Panc1 (cell line): Measurements from ENCODE around the gene AP3S2. TPM values are rescaled to one million over a fixed set of nuclear protein-coding genes. Genes with fewer than 3 reads are reported as not detected.

ENCODE experiments used
- ATAC-seq: fragments of 200-7000 bp; cut with Tn5 transposase; 2 replicates; pipeline ENCODE4 v1.9.1; 2020; ENCODE audit warnings: mild to moderate bottlenecking, moderate library complexity
- BruUV-seq: library from RNA; stranded (reverse); fragments of 400-500 nt; replicated peaks from 2 replicates; lab custom pipeline; 2021; lab: Mats Ljungman, UMichigan
- CTCF ChIA-PET: fragments of 300-600 bp; sonication (Branson Sonifier 250); formaldehyde crosslinking; loops from one replicate; lab custom pipeline; 2022; ENCODE audit warnings: antibody characterized with exemption; lab: Charles Lee
- POLR2A ChIA-PET: fragments of 300-600 bp; sonication (Branson Sonifier 250); formaldehyde crosslinking; loops from one replicate; lab custom pipeline; 2022; ENCODE audit warnings: antibody characterized with exemption; lab: Charles Lee
- DNase-seq: peaks from one replicate; pipeline ENCODE4 v3.0.0-alpha.2; 2010; ENCODE audit warnings: low read depth, low spot score
- H3K27ac ChIP-seq: 2 replicates; pipeline ENCODE4 v1.5.1; 2011; ENCODE audit warnings: mild to moderate bottlenecking, low read length, inconsistent platforms
- H3K27me3 ChIP-seq: fragments of 200-500 bp; sonication (Bioruptor generic); 2 replicates; pipeline ENCODE4 v1.6.0; 2014; ENCODE audit warnings: low read length, inconsistent platforms; ENCODE audit not compliant: control insufficient read depth, insufficient read depth
- H3K36me3 ChIP-seq: fragments of 200-500 bp; sonication (Bioruptor generic); 2 replicates; pipeline ENCODE4 v1.5.1; 2014; ENCODE audit warnings: inconsistent platforms, mild to moderate bottlenecking, low read length, moderate library complexity; ENCODE audit not compliant: control insufficient read depth, insufficient read depth
- H3K4me1 ChIP-seq: 2 replicates; pipeline ENCODE4 v1.5.1; 2011; ENCODE audit warnings: inconsistent platforms, mild to moderate bottlenecking, low read length, moderate library complexity; ENCODE audit not compliant: control insufficient read depth, insufficient read depth
- H3K4me3 ChIP-seq, 2 experiments: 2 replicates each; pipeline ENCODE4 v1.5.1; 2011 to 2012; ENCODE audit warnings: low read depth in 2 of 2, low read length in 2 of 2, mild to moderate bottlenecking in 2 of 2, inconsistent platforms in 1 of 2, moderate library complexity in 1 of 2
- H3K9me3 ChIP-seq: fragments of 200-500 bp; sonication (Bioruptor generic); 2 replicates; pipeline ENCODE4 v1.5.1; 2014; ENCODE audit warnings: low read depth, mild to moderate bottlenecking, inconsistent platforms, low read length, moderate library complexity; ENCODE audit not compliant: control insufficient read depth, insufficient read depth
- POLR2AphosphoS5 ChIP-seq: IDR thresholded peaks from 2 replicates; pipeline ENCODE4 v1.6.1; 2012; ENCODE audit warnings: mild to moderate bottlenecking, low read depth, low read length, moderate library complexity
- SIN3A ChIP-seq: IDR thresholded peaks from 2 replicates; pipeline ENCODE4 v1.6.1; 2012; ENCODE audit warnings: low read depth, mild to moderate bottlenecking, low read length, moderate library complexity, borderline replicate concordance; ENCODE audit not compliant: insufficient read depth
- TCF7L2 ChIP-seq: IDR thresholded peaks from 2 replicates; pipeline ENCODE4 v1.6.1; 2011; ENCODE audit warnings: mild to moderate bottlenecking, low read depth, low read length, inconsistent platforms
- in situ Hi-C: cut with HindIII; loops from 2 replicates; pipeline ENCODE4 v1.10.0; 2016; ENCODE audit warnings: low sequenced_read_pairs, low pct_unique_long_range_greater_than_20kb
- intact Hi-C: fragments of 100-400 bp; cut with micrococcal nuclease; formaldehyde crosslinking; loops from one replicate; pipeline ENCODE4 v1.10.0; 2022; ENCODE audit not compliant: unreplicated experiment
- total RNA-seq: library from RNA; stranded (reverse); gene quantifications from one replicate; pipeline ENCODE4 v1.2.1, GENCODE V29; 2021; ENCODE audit not compliant: unreplicated experiment
- TF ChIP-seq, protein P1 (sequence below), 2 experiments: IDR thresholded peaks; 2 replicates each; pipeline ENCODE4 v1.6.1; 2011 to 2012; ENCODE audit warnings: low read depth in 2 of 2, control low read depth in 1 of 2, low read length in 1 of 2, mild to moderate bottlenecking in 1 of 2, moderate library complexity in 1 of 2; ENCODE audit not compliant: insufficient read depth in 1 of 2
- TF ChIP-seq, protein P2 (sequence below): fragments of 450-650 bp; IDR thresholded peaks from 2 replicates; pipeline ENCODE4 v1.5.1; 2017; ENCODE audit warnings: mild to moderate bottlenecking

The AP3S2 gene
- total RNA-seq, 1 experiment from 2014 or later = 24.6 TPM

DNA sequence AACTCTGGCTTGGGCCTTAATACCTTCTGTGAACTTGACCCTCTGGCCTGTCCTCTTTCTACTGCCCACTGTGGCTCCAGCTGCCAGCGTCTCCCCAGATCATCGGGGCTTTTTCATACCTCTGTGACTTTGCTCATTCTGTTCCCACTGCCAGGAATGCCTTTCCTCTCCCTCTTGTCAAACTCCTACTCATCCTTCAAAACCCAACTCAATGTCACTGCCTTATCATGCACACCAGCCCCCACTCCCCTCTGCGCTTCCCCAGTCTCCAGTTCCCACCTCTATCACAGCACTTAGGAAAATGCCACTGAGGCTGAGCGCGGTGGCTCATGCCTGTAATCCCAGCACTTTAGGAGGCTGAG is 84.0 kb downstream of the AP3S2 start:
- CTCF ChIA-PET = no interaction called here

DNA sequence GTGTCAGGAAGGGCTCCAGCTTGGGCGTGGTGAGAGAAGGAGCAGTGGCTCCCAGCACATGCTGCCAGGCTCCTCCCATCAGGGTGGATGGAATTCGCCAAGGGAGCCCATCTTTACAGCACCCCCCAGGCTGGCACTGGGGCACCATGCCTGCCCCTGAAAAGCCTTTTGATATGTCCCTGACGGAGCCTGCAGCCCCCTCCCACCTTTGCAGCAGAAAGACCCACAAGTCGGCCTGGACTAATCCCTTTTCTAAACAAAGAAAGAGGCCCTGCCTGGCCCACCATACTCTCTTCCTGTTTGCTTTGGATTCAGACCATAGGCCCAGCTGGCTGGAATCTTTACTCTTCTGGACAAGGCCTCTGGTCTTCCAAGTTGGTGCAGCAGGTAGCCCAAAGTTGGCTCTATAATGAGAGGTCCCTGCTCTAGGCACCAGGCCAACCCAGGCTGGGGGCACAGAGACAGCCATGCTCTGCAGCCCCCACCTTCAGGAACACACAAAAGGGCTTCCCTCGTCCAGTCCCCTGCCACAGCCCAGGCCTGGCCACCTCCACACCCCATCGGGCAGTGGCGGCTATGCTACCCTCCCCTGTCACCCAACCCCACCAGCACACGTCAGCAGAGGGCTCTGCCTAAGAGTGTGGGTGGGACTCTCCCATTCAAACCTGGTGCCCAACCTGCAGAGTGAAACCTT is 84.6 kb downstream of the AP3S2 start:
- BruUV-seq = no TSS peak
- ChIA-PET CTCF (no interaction called here), POLR2A (no interaction called here)
- peaks cover 40% of the 10 kb centered on the region for H3K4me1 ChIP-seq
- TF ChIP-seq SIN3A = no peak
- in situ Hi-C loops (no loop called here), intact Hi-C loops (no loop called here)
- no peak overlapping the region for H3K4me3 ChIP-seq
- DNase-seq = no peak
- peak overlapping the region; percentile 44; the same call in 1 of the 2 replicates for H3K27ac ChIP-seq
- no peak for ATAC-seq
- no peaks in the 10 kb centered on the region for H3K27me3 ChIP-seq
- no peaks in the 10 kb centered on the region for H3K36me3 ChIP-seq
- H3K9me3 ChIP-seq = no peaks in the 10 kb centered on the region

More for the DNA sequence above, 84.0 kb downstream of the AP3S2 start:
- H3K4me3 ChIP-seq = no peak overlapping the region
- DNase-seq (no peak), ATAC-seq (no peak)
- no peaks in the 10 kb centered on the region for H3K27me3 ChIP-seq
- TF ChIP-seq SIN3A = no peak
- TF ChIP-seq TCF7L2 = no peak
- TF ChIP-seq, protein P1, sequence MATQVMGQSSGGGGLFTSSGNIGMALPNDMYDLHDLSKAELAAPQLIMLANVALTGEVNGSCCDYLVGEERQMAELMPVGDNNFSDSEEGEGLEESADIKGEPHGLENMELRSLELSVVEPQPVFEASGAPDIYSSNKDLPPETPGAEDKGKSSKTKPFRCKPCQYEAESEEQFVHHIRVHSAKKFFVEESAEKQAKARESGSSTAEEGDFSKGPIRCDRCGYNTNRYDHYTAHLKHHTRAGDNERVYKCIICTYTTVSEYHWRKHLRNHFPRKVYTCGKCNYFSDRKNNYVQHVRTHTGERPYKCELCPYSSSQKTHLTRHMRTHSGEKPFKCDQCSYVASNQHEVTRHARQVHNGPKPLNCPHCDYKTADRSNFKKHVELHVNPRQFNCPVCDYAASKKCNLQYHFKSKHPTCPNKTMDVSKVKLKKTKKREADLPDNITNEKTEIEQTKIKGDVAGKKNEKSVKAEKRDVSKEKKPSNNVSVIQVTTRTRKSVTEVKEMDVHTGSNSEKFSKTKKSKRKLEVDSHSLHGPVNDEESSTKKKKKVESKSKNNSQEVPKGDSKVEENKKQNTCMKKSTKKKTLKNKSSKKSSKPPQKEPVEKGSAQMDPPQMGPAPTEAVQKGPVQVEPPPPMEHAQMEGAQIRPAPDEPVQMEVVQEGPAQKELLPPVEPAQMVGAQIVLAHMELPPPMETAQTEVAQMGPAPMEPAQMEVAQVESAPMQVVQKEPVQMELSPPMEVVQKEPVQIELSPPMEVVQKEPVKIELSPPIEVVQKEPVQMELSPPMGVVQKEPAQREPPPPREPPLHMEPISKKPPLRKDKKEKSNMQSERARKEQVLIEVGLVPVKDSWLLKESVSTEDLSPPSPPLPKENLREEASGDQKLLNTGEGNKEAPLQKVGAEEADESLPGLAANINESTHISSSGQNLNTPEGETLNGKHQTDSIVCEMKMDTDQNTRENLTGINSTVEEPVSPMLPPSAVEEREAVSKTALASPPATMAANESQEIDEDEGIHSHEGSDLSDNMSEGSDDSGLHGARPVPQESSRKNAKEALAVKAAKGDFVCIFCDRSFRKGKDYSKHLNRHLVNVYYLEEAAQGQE (IDR thresholded peaks at IDR 0.05; ENCODE audit: insufficient read depth in 1 of 2, low read depth in 2 of 2, low read length in 1 of 2) = no peak
- TF ChIP-seq, protein P2, sequence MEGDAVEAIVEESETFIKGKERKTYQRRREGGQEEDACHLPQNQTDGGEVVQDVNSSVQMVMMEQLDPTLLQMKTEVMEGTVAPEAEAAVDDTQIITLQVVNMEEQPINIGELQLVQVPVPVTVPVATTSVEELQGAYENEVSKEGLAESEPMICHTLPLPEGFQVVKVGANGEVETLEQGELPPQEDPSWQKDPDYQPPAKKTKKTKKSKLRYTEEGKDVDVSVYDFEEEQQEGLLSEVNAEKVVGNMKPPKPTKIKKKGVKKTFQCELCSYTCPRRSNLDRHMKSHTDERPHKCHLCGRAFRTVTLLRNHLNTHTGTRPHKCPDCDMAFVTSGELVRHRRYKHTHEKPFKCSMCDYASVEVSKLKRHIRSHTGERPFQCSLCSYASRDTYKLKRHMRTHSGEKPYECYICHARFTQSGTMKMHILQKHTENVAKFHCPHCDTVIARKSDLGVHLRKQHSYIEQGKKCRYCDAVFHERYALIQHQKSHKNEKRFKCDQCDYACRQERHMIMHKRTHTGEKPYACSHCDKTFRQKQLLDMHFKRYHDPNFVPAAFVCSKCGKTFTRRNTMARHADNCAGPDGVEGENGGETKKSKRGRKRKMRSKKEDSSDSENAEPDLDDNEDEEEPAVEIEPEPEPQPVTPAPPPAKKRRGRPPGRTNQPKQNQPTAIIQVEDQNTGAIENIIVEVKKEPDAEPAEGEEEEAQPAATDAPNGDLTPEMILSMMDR = no peak
- no peak for TF ChIP-seq POLR2AphosphoS5
- no TSS peak for BruUV-seq
- peaks cover 40% of the 10 kb centered on the region for H3K4me1 ChIP-seq
- H3K36me3 ChIP-seq = no peaks in the 10 kb centered on the region
- POLR2A ChIA-PET = interaction anchor here (0.7 kb wide), 1 partner anchor 127 kb away, joined by 3 read pairs; no protein-coding TSS in a partner anchor
- intact Hi-C loops (no loop called here), in situ Hi-C loops (no loop called here)
- H3K27ac ChIP-seq = peak overlapping the region; percentile 44; the same call in 1 of the 2 replicates
- H3K9me3 ChIP-seq = no peaks in the 10 kb centered on the region
